SW480 (cell line): Measurements from ENCODE around the gene PLEKHH1.

Experiments used
- DNase-seq: peaks from one replicate; pipeline ENCODE4 v3.0.0-alpha.2; 2016; ENCODE audit warnings: low spot score

Gene PLEKHH1

DNA sequence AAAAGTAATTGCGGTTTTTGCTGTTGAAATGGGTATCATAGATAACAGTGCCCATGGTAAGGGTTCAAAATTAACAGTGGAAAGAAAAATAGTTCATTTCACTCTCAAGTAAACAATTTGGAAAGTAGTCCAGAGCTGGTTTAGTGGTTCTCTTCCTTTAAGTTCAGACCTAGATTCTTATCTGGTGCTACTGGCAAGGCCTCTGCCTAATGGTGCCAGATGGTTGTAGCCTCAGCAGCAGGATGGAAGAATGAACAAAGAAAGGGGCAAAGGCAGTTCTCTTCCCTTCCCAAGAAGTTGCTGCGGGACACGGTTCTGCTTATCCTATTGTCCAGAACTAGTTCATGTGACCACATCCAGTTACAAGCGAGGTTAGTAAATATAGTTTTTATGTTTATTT, 97.1 kb downstream of the PLEKHH1 start:
- no peak for DNase-seq

DNA sequence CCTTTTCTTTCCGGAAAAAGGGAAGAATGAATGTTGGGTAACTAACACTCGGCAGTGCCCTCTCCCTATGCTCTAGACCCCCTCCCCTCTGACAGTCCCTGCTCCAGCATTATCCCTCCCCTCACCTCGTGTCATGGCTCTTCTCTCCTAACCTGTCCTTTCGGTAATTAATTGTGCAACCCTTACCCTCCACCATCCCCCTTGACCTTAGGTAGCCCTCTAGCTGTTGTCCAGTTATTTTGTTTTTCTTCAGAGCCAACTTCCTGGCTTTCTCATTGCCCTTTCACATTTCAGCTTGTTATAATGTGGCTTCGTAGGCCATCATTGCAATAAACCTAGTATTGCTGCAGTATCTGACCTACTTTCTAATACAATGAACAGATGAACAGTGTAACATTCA, 97.8 kb downstream of the PLEKHH1 start:
- no peak for DNase-seq

DNA sequence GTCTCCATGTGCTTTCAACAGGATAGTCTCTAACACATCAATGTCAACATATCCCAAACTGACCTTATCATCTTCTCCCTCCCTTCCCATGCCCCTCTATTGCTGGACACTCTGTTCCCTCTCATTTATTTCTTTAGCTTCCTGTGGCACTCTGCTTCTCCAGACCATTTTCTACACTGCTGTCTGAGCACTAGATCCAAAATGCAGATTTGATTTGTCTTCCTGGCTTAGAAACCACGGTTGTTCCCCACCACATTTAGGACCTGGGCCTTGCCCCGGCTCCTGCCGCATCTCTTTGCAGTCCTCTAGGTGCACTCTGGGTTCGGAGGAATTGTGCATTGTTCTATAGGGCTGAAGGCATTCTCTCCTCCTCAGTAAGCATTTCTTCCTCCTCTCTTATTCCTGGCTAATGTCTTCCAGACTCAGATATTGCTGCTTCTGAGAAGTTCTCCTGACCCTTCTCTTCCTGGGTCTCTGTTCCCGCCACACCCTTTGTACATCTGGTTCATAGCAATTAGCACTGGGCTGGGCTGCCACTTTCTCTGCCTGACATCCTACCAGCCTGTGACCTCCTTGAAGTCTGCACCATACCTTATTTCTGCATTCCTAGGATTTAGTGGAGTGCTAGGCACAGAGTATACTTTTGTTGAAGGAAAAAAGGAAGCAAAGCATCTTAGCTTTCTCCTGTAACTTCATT, 100.5 kb downstream of the PLEKHH1 start:
- DNase-seq, result no peak

DNA sequence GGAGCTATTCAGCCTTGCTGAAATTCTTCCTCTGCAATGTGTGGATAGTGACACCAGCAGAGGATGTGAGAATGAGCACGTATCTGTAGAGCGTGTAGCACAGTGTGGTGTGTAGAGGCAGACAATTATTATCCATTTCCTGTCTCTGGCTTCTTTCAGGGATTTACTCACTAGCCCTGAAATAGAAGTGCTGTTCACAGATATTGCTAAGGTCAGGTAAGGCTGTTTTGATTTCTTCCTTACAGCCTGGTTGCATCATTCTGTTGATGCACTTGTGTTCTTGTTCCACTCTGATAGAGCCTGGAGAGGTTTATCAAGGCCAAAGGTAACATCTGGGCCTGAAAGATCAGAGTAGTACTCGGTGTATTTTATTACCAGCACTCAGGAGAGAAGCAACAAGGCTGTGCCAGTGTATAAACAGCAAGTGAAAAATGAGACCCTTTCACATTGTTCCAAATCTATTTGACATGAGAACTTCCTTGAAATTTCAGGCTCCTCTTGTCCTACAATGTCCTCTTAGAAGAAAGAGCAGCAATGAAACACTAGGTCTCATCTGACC, 103.3 kb downstream of the PLEKHH1 start:
- peak; percentile 70 for DNase-seq

DNA sequence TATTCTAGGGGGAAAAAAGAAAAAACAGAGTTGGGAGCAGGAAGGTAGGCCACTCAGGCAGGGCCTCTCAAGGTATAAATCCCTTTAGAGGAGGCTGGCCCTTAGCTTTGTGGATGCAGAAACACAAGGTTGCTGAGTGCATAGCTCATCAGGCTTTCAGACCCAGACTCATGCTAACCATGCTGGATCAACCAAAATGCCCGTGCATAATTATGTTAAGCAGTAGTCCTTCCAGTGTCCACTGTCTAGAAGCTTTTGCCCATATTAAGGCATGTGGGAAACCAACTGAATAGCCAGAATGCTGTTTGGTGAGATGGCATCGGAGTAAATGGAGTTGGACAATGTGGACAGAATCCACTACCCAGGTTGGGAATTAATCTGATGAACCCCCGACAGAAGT, 105.6 kb downstream of the PLEKHH1 start:
- no peak for DNase-seq
